ENCODE measurements around the gene UGT1A10.
"Not testable (repeated sequence)": the region's sequence is repeated elsewhere in the genome, so short reads cannot be mapped to it uniquely, and the experiment has no call there.

Gene UGT1A10

DNA sequence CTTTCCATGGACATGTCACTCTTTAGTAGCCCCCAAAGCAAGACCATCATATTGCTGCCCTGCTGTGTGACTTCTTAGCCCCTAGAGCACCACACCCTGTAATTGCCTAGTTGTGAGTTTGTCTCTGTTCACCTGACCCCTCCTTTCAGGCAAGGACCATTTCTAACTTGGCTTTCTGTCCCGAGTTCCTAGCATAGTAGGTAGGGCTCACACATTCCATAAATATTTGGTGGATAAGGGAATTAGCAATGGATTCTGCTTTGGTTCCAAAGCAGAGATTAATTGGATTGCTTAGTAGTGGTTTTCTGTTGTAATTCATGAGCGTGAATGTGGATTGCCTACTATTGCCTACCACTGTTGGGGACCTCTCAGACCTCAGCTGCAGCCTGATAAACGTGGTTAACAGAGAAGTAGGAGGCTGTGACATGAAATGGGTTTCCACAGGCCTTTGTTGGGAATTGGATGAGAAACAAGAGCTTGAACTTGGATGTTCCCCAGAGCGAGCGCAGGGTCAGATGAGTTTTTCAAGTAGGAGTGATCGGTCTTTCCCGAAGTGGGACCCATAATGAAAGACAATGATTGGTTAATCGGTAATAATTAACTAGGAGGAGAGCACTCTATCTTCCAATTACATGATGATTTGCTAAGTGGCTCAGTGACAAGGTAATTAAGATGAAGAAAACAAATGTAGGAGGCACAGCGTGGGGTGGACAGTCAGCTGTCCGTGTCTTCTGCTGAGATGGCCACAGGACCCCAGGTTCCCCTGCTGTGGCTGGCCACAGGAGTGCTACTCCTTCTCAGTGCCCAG is 110.4 kb downstream of the UGT1A10 start:
- no peak for DNase-seq

DNA sequence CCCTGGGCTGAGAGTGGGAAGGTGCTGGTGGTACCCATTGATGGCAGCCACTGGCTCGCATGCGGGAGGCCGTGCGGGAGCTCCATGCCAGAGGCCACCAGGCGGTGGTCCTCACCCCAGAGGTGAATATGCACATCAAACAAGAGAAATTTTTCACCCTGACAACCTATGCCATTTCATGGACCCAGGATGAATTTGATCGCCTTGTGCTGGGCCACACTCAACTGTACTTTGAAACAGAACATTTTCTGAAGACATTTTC is 111.0 kb downstream of the UGT1A10 start:
- DNase-seq, result no peak

DNA sequence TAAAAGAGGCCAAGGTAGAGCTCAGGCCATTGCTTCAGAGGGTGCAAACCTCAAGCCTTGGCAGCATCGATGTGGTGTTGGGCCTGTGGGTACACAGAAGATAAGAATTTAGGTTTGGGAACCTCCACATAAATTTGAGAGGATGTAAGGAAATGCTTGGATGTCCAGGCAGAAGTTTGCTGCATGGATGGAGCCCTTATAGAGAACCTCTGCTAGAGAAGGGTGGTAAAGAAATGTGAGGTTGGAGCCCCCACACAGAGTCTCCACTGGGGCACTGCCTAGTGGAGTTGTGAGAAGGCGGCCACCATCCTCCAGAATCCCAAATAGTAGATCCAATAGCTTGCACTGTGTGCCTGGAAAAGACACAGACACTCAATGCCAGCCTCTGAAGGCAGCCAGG is 114.4 kb downstream of the UGT1A10 start:
- DNase-seq, result not testable (repeated sequence)

DNA sequence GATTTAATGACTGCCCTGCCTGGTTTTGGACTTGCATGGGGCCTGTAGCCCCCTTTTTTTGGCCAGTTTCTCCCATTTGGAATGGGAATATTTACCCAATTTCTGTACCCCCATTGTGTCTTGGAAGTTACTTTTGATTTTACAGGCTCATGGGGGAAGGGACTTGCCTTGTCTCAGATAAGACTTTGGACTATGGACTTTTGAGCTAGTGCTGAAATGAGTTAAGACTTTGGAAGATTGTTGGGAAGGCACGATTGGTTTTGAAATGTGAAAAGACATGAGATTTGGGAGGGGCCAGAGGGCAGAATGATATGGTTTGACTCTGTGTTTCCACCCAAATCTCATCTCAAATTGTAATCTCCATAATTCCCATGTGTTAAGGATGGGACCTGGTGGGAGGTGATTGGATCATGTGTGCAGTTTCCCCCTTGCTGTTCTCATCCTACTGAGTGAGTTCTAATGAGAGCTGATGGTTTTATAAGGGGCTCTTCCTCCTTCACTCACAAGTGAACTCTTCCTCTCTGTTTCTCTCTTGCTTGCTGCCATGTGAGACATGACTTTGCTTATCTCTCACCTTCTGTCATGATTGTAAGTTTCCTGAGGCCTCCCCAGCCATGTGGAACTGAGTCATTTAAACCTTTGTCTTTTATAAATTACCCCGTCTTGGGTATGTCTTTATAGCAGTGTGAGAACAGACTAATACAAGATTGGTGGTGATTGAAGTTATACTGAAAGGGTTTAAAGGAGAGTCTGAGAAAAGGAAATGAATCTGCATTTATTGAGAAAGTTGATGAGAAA is 115.2 kb downstream of the UGT1A10 start:
- DNase-seq, result not testable (repeated sequence)

DNA sequence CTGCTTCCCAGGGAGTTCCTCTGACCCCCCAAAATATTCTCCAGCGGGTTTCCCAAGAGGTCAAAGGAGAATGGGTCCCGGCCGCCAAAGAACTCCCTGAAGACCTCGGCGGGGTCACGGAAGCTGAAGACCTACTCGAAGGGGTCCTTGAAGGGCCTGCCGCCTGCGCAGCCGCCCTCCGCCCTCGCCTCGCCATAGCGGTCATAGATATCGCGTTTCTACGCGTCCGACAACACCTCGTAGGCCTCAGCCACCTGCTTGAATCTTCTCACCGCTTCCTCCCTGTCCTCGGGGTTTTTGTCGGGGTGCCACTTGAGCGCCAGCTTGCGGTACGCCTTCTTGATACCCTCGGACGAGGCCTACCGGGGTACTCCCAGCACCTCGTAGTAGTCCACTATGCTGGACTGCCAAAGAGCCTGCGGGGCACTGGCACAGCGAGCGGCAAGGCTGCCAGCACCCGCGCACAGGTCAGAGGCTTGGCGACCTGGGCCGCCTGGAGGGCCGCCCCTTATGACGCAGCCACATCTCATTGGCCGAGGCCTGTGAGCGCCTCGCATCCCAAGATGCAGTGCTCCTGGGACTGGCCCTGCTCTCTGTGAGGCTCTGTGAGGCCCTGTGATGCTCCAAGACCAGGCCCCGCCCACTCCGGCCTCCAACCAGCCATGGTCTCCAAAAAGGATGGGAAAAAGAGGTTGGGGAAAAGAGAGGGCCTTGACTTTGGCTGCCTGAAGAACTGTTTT is 118.8 kb downstream of the UGT1A10 start:
- no peak for DNase-seq

DNA sequence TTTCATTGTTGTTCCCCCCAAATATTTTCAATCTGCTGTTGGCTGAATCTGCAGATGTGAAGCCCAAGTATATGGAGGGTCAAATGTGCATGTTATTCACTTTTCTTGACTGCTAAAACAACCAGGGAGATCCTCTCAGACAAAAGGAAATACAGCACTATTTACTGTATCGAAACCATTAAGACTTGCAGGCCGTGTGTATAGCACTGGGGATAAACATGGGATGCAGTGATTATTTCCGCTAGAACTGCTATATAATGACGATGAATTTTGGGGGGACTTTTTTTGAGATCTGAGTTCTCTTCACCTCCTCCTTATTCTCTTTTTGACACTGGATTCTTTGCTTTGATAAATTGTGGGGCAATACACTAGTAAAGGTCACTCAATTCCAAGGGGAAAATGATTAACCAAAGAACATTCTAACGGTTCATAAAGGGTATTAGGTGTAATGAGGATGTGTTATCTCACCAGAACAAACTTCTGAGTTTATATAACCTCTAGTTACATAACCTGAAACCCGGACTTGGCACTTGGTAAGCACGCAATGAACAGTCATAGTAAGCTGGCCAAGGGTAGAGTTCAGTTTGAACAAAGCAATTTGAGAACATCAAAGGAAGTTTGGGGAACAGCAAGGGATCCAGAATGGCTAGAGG is 120.3 kb downstream of the UGT1A10 start:
- no peak for DNase-seq

DNA sequence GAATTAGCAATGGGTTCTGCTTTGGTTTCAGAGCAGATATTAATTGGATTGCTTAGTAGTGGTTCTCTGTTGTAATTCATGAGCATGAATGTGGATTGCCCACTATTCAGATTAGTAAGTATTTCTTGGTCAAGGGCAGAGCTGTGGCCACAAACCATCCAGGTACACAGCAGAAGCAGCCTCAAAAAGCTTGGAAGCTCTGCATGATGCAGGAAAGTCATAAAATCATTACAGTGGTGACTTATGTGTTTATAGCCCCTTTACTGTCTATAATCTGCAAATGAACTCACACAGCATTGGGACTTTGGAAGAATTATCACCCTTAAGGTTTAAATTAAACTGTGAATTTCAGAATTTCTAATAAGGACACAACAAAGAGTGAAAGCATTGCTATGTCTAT is 121.9 kb downstream of the UGT1A10 start:
- DNase-seq, result no peak

DNA sequence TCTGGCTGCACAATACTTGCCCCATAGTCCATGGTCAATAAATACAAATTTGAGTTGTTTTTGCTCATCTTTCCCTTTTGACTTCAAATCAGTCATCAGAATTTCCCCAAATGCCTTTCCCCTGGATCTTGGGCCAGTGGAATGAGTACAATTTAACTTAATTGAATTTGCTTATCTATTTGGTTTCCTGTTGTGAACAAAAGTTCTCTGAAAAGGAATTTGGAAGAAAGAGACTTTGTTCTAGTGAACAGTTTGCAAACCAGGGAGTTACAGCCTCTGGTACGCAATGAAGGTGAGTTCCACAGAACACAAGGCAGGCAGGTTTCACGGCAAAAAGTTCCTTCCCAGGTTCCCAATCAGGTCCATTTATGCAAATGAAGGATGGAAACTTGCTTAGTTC is 122.6 kb downstream of the UGT1A10 start:
- DNase-seq, result no peak

DNA sequence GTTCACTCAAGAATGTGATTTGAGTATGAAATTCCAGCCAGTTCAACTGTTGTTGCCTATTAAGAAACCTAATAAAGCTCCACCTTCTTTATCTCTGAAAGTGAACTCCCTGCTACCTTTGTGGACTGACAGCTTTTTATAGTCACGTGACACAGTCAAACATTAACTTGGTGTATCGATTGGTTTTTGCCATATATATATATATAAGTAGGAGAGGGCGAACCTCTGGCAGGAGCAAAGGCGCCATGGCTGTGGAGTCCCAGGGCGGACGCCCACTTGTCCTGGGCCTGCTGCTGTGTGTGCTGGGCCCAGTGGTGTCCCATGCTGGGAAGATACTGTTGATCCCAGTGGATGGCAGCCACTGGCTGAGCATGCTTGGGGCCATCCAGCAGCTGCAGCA is 123.8 kb downstream of the UGT1A10 start, which contains the start of gene UGT1A1:
Gene UGT1A1 (plus strand): TSS at position 228 of the 400 bp plus-strand sequence. CDS start 18 bp downstream, at position 246.
- no peak for DNase-seq

DNA sequence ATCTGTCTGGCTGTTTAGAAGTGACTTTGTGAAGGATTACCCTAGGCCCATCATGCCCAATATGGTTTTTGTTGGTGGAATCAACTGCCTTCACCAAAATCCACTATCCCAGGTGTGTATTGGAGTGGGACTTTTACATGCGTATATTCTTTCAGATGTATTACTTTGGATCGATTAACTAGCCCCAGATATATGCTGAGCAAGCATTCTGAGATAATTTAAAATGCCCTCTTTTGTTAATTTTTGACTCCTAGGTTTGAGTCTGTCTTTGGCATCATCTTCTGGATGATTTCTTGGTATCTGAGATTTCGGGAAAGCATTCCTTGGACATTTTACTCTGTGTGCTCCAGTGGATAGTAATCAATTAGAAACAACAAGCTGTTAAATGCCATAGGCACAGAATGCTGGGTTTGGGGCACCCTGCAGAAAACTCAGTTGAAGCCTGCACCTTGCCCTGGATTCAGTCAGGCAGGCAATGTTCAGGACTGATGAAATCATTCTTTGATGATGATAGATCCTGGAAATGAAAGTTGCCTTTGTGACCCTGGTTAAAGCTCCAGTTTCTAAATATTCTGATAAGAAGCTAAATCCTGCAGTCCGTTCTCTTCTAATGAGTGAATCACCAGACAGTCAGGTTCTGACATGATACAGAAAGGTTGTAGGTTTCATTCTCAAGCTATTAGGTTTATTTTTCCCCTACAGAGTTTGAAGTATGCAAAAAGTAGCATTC is 125.0 kb downstream of the UGT1A10 start:
- DNase-seq, result no peak

DNA sequence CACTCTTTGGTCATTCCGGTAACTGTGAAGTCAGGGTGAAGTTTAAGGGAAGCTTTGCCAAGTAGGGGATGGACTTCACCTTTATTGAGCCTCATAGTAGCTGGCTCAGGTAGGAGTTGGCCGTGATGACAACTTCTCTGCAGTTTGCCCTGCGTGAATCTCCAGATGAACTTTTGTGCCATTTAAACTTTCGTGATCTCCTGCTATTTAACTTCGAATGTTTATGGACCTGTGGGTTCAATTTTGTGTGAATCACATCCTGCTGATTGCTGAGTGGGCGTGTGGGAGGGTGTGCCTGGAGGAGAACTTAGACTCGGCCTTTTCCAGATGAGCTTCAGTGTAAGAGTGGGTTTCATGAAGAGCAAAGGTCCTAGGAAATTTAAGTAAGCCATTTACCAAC is 128.0 kb downstream of the UGT1A10 start:
- no peak for DNase-seq

DNA sequence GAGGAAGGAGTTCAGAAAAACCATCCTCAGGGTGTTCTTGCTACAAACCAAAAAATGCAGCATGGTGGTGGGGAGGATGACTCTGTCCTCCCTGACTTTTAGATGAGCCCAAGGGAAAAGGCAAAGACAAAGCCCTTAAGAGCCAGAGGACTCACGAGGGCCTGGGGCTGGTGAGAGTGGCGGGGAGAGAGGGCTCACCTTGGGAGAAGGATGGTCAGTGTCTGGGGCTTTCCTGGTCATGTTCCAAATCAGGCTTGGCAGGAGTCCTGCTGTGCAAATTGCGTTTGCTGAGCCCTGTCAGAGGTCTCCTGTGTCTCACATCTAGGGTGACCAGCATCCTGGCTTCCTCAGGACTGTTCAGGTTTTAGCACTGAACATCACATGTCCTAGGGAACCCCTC is 128.5 kb downstream of the UGT1A10 start:
- no peak for DNase-seq

DNA sequence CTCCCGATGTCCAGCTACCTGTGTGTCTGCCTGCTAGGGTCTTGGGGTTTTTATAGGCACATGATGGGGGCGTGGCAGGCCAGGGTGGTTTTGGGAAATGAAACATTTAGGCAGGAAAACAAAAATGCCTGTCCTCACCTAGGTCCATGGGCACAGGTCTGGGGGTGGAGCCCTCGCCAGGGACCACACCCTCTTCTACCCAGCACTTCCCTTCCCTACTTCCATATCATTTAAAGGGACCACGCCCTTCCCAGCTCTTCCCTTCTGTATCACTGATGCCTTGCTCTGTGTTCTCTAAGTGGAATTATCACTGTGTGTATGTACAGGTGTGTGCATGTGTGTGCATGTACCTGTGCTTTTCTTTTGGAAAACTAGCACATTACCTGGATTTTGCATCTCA is 130.2 kb downstream of the UGT1A10 start:
- no peak for DNase-seq

DNA sequence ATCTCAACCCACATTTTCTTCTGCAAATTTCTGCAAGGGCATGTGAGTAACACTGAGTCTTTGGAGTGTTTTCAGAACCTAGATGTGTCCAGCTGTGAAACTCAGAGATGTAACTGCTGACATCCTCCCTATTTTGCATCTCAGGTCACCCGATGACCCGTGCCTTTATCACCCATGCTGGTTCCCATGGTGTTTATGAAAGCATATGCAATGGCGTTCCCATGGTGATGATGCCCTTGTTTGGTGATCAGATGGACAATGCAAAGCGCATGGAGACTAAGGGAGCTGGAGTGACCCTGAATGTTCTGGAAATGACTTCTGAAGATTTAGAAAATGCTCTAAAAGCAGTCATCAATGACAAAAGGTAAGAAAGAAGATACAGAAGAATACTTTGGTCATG is 131.8 kb downstream of the UGT1A10 start:
- DNase-seq, result no peak

DNA sequence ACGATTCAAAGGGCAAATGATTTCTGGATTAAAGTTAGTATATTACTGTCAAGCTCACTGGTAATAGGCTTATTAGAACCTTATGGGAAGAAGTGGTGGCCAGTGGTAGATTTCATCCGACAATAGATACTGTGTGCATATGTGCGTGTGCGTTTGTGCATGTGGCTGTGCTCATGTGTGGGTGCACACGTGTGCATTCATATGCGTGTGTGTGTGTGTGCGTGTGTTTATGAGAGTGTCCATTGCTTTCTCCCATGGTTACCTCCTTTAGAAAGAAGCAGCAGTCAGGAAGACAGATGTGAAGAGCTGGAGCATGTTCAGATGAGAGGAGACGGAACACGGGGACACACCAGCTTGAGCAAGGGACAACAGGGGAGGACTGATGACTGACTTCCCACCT is 133.0 kb downstream of the UGT1A10 start:
- no peak for DNase-seq

DNA sequence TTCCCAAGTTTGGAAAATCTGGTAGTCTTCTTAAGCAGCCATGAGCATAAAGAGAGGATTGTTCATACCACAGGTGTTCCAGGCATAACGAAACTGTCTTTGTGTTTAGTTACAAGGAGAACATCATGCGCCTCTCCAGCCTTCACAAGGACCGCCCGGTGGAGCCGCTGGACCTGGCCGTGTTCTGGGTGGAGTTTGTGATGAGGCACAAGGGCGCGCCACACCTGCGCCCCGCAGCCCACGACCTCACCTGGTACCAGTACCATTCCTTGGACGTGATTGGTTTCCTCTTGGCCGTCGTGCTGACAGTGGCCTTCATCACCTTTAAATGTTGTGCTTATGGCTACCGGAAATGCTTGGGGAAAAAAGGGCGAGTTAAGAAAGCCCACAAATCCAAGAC is 135.9 kb downstream of the UGT1A10 start:
- DNase-seq, result no peak

DNA sequence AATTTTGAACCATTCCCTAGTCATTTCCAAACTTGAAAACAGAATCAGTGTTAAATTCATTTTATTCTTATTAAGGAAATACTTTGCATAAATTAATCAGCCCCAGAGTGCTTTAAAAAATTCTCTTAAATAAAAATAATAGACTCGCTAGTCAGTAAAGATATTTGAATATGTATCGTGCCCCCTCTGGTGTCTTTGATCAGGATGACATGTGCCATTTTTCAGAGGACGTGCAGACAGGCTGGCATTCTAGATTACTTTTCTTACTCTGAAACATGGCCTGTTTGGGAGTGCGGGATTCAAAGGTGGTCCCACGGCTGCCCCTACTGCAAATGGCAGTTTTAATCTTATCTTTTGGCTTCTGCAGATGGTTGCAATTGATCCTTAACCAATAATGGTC is 136.3 kb downstream of the UGT1A10 start:
- DNase-seq, result no peak

DNA sequence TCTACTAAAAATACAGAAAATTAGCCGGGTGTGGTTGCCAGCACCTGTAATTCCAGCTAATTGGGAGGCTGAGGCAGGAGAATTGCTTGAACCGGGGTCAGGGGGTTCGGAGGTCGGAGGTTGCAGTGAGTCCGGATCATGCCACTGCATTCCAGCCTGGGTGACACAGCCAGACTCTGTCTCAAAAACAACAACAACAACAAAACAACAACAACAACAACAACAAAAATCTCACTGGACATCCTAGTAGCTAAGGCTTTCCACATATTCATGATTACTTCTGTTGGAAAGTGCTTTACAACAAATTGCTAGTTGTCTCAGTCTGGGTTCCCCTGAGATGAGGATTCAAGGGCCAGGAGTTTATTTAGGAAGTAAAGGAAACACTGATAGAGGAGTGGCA is 137.6 kb downstream of the UGT1A10 start:
- DNase-seq, result no peak

DNA sequence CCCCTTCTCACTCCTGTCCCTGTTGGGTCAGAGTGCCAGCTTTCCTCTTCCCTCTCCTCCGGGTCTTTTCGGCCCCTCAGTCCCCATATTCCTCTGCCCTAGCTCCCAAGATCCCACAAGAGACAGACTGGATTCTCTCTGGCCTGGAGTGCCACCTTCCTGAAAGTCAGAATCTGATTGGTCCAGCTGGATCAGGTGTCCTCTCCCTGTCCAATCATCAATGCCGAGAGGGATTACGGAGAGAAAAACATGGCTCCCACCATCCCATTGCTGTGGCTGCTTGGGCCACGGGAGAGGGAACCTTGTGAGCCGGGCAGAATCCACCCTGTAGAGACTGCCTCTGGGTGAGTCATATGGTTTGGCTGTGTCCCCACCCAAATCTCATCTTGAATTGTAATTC is 139.2 kb downstream of the UGT1A10 start:
- no peak for DNase-seq

DNA sequence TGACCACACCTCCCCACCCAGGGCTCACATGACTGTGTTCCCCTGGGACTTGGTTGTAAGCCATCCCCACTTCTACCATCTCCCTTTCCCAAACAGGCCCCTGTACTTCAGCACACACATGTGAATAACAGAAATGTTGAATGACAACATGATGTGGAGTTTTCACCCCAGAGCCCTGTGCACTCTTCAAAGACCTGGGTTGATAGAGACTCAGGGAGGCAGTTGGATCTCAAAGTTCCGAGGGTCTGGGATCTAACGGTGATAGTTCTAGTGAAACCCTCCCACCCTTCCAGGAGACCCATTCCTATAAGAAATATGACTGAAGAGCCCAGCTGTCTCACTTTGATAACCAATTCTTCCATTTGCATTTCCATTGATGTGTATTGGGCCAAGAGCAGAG is 141.8 kb downstream of the UGT1A10 start, which contains the start of gene MROH2A:
Gene MROH2A (plus strand): TSS at position 301 of the 400 bp plus-strand sequence. CDS start 1,029 bp downstream, outside the sequence.
- no peak for DNase-seq

DNA sequence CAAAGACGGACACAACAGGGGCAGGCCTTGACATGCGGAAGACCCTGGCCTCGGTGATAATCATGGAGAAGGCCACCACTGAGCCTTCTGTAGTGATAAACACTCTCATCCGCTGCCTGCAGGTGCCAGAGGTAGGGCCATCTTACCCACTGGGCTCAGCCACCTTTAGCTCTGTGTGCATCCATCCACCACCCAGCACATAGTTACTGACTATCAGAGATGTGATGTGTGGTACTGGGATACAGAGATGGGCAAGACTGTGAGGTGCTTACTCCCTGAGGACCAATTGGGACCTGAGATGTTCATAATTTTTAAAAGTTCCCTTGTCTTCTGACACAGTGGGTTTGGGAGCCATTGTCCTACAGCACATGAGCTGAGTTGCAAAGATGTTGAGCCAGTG is 143.5 kb downstream of the UGT1A10 start:
- DNase-seq, result no peak

DNA sequence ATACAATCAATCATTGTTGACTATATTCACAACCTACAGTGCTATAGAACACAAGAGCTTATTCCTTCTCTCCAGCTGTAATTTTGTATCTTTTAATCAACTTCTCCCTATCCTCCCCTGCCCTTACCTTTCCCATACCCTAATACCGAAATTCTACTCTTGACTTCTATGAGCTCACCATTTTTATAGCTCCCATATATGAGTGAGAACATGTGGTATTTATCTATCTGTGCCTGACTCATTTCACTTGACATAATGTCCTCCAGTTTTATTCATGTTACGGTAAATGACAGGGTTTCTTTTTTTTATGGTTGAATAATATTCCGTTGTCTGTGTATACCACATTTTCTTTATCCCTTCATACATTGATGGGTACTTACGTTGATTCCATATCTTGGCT is 144.5 kb downstream of the UGT1A10 start:
- no peak for DNase-seq
